GM18873 (cell line): Measurements from ENCODE around the gene SCGB1C1.
"Not testable (repeated sequence)": the region's sequence is repeated elsewhere in the genome, so short reads cannot be mapped to it uniquely, and the experiment has no call there.

Source experiments
- ATAC-seq: cut with Tn5 transposase; IDR thresholded peaks from one replicate; pipeline ENCODE4 v1.9.1; 2021; ENCODE audit warnings: mild to moderate bottlenecking, moderate library complexity, moderate number of reproducible peaks; ENCODE audit not compliant: unreplicated experiment, low FRiP score

Gene SCGB1C1

GRCh38 chr11:236774-237767, 44.2 kb downstream of the SCGB1C1 start, which contains the start of gene PSMD13:
PSMD13 (plus strand) TSS chr11:236976; CDS start chr11:237050, 74 bp downstream.
- ATAC-seq: peak; percentile 65

- not testable (repeated sequence) for ATAC-seq
Measured at GRCh38 chr11:238346-238745, 45.5 kb downstream of the SCGB1C1 start.

- ATAC-seq: no peak
Measured at GRCh38 chr11:240315-240714, 47.4 kb downstream of the SCGB1C1 start.

GRCh38 chr11:241634-242033, 48.8 kb downstream of the SCGB1C1 start:
- ATAC-seq: no peak
